ENCODE measurements around the gene SEMA4D.

Gene SEMA4D

DNA sequence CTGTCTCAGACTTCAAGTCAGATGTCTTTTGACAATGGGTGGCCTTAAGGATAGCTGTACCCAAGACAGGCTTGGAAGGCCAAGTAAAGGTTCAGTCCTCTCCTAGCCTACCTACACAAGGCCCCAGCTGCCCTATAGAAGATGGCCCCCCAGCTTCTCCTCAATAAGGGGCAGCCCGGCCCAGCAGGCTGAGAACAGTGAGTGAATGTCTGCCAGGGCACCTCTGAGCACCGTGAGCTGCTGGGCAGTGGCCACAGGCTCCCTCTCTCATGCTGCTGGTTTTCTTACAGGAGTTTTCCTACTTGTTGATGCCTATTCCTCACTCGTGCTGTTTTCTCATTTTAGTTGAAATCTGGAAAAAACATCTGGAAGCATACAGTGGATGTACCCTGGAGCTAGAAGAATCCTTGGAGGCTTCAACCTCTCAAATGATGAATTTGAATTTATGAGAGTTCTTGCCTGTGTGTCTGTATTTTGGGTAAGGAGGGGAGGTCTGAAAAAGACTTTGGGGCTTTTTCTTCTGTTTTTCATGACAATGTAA, 139.5 kb downstream of the SEMA4D start:
- Histone ChIP-seq H3K9me3 (ENCODE audit: control insufficient read depth, low read length) (no peaks in the 10 kb centered on the region), H3K27ac (ENCODE audit: low read depth, low read length, severe bottlenecking) (no peak overlapping the region), H3K36me3 (ENCODE audit: control insufficient read depth, insufficient read depth, low read length) (peaks cover 89% of the 10 kb centered on the region), H3K4me1 (ENCODE audit: control insufficient read depth, insufficient read depth, low read length, poor library complexity, severe bottlenecking) (no peaks in the 10 kb centered on the region), H3K4me3 (ENCODE audit: extremely low read depth, insufficient read depth, low read length, poor library complexity, severe bottlenecking) (no peak overlapping the region)
- WGBS, 2 experiments (ENCODE audit: insufficient coverage in 2 of 2) = 100% methylated on average over 3 of the region's 3 CpGs

DNA sequence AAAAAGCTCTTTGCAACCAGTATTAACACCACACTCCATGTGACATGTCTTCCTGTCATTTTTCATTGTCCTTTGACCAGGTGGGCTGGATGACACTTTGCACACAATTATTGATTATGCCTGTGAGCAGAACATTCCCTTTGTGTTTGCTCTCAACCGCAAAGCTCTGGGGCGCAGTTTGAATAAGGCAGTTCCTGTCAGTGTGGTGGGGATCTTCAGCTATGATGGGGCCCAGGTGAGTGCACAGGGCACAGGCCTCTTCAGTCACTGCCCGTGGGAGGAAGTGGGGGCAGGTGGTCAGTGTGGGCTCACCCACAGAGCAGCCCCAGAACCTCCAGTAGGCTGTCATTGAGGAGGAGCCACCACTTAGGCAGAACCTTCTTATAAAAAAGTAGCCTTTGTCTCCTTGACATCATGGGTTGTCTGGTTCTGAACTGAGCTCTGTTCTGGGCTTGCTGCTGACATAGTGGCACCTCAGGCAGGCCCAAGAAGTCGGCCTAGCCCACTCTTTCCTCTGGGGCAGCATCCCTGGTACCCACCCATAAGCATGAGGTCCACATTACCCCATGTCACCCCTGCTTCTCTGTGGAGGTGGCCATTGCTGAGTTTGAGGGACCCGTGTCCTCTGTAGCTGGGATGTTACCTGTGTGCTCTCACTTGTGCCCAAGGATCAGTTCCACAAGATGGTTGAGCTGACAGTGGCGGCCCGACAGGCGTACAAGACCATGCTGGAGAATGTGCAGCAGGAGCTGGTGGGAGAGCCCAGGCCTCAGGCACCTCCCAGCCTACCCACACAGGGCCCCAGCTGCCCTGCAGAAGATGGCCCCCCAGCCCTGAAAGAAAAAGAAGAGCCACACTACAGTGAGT, 140.3 kb downstream of the SEMA4D start:
- no peak overlapping the region for H3K4me3 ChIP-seq (ENCODE audit: extremely low read depth, insufficient read depth, low read length, poor library complexity, severe bottlenecking)
- no peaks in the 10 kb centered on the region for H3K4me1 ChIP-seq (ENCODE audit: control insufficient read depth, insufficient read depth, low read length, poor library complexity, severe bottlenecking)
- no peaks in the 10 kb centered on the region for H3K9me3 ChIP-seq (ENCODE audit: control insufficient read depth, low read length)
- peaks cover 97% of the 10 kb centered on the region for H3K36me3 ChIP-seq (ENCODE audit: control insufficient read depth, insufficient read depth, low read length)
- 94 to 97% methylated on average over 4 to 6 of the region's 8 CpGs for WGBS, 2 experiments (ENCODE audit: insufficient coverage in 2 of 2)
- no peak overlapping the region for H3K27ac ChIP-seq (ENCODE audit: low read depth, low read length, severe bottlenecking)

DNA sequence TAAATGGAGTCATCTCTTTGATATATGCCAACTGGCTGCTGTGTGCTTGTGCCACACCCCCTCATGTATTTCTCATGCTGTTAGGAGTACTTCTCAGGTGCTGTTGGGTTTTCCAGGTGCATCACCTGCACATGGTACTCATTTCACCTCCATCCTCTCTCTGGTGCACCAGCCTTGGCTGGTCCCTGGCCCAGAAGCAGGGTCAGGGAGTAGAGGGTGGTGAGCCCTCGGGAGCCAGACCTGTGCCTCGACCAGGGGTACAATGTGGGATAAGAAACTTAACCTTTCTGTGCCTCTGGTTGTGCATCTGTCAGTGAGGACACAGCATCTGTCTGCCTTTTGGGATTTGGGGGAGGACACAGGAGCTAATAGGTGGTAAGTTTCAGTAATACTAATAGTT, 141.1 kb downstream of the SEMA4D start:
- WGBS, 2 experiments (ENCODE audit: insufficient coverage in 2 of 2) = 100% methylated on average over 1 to 2 of the region's 2 CpGs
- Histone ChIP-seq H3K9me3 (ENCODE audit: control insufficient read depth, low read length) (no peaks in the 10 kb centered on the region), H3K4me3 (ENCODE audit: extremely low read depth, insufficient read depth, low read length, poor library complexity, severe bottlenecking) (no peak overlapping the region), H3K4me1 (ENCODE audit: control insufficient read depth, insufficient read depth, low read length, poor library complexity, severe bottlenecking) (no peaks in the 10 kb centered on the region), H3K36me3 (ENCODE audit: control insufficient read depth, insufficient read depth, low read length) (peaks cover 97% of the 10 kb centered on the region), H3K27ac (ENCODE audit: low read depth, low read length, severe bottlenecking) (no peak overlapping the region)

DNA sequence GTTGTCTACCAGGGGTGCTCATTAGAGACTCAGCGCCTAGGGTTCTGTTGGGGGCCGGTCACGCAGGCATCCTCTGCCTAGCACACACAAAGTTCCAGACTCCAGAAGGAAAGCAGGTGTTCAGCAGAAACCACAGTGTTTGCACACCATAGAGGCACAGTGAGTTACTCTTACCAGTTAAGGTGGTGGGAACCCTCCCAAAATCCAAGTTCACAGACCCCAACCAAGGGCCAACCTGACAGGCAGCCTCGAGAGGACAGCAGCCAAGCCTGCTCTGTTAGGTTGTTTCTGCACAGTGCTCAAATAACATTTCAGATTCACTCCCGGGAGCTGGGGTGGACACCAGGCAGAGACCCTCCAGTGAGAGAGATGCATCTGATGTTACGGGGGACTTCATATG, 143.4 kb downstream of the SEMA4D start:
- WGBS, 2 experiments (ENCODE audit: insufficient coverage in 2 of 2) = 96 to 100% methylated on average over 4 to 5 of the region's 6 CpGs
- H3K9me3 ChIP-seq (ENCODE audit: control insufficient read depth, low read length) = no peaks in the 10 kb centered on the region
- H3K27ac ChIP-seq (ENCODE audit: low read depth, low read length, severe bottlenecking) = no peak overlapping the region
- H3K4me1 ChIP-seq (ENCODE audit: control insufficient read depth, insufficient read depth, low read length, poor library complexity, severe bottlenecking) = no peaks in the 10 kb centered on the region
- no peak overlapping the region for H3K4me3 ChIP-seq (ENCODE audit: extremely low read depth, insufficient read depth, low read length, poor library complexity, severe bottlenecking)
- H3K36me3 ChIP-seq (ENCODE audit: control insufficient read depth, insufficient read depth, low read length) = peaks cover 97% of the 10 kb centered on the region

DNA sequence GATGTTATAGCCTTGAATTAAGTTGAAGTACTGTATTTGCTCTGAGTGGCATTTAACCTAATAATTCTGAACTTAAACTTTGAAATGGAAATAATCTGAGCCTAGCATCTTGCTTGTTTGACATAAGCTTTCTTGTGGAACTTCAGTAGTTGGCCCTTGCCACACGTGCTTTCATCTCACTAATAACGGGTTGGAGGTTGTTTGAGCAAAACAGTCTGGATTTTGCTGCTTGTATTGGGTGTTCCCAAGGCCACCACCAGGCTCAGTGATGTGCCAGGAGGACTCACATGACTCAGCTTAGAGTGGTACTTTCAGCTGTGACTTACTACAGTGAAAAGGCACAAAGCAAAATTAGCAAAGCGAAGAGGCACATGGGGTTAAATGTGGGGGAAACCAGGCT, 143.9 kb downstream of the SEMA4D start:
- Histone ChIP-seq H3K27ac (ENCODE audit: low read depth, low read length, severe bottlenecking) (no peak overlapping the region), H3K4me3 (ENCODE audit: extremely low read depth, insufficient read depth, low read length, poor library complexity, severe bottlenecking) (no peak overlapping the region), H3K36me3 (ENCODE audit: control insufficient read depth, insufficient read depth, low read length) (peaks cover 98% of the 10 kb centered on the region), H3K4me1 (ENCODE audit: control insufficient read depth, insufficient read depth, low read length, poor library complexity, severe bottlenecking) (no peaks in the 10 kb centered on the region), H3K9me3 (ENCODE audit: control insufficient read depth, low read length) (no peaks in the 10 kb centered on the region)
- WGBS, 2 experiments (ENCODE audit: insufficient coverage in 2 of 2) = 94 to 97% methylated on average over 3 of the region's 3 CpGs

DNA sequence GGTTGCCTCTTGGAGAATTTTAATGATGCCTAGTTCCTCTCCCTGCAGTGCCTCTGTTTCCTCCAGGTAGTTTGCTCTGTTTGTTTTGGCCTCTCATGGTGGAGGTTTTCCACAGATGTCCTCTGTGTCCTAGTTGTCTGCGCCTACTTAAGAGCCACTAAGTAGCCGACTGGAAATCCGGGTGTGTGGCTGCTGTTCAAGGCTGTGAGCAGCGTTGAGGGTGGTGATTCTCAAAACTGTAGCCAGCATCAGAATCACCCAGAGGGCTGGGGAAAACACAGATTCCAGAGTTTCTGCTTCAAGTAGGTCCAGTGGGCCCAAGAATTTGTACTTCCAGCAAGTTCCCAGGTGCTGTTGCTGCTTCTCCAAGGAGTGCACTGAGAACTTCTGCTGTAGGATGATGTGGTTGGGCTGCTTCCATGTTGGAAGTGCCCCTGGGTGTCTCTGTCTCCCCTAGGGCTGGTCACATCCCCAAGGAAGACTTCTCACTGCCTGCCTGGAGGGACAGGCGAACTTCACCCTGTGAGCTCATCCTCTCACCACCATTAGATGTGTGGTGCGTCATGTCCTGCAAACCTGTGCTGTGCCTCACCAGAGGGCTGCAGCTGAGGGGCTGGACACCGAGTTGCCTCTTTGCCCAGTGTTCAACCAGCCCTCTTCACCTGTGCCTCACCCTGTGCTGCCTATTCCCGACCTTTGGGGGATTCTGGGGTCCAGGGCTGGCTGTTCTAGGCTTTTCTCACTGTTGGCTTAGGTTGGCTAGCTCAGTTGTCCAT, 144.9 kb downstream of the SEMA4D start:
- peaks cover 98% of the 10 kb centered on the region for H3K36me3 ChIP-seq (ENCODE audit: control insufficient read depth, insufficient read depth, low read length)
- H3K4me3 ChIP-seq (ENCODE audit: extremely low read depth, insufficient read depth, low read length, poor library complexity, severe bottlenecking) = no peak overlapping the region
- no peaks in the 10 kb centered on the region for H3K4me1 ChIP-seq (ENCODE audit: control insufficient read depth, insufficient read depth, low read length, poor library complexity, severe bottlenecking)
- no peak overlapping the region for H3K27ac ChIP-seq (ENCODE audit: low read depth, low read length, severe bottlenecking)
- H3K9me3 ChIP-seq (ENCODE audit: control insufficient read depth, low read length) = no peaks in the 10 kb centered on the region
- 92 to 97% methylated on average over 7 to 8 of the region's 8 CpGs for WGBS, 2 experiments (ENCODE audit: insufficient coverage in 2 of 2)

DNA sequence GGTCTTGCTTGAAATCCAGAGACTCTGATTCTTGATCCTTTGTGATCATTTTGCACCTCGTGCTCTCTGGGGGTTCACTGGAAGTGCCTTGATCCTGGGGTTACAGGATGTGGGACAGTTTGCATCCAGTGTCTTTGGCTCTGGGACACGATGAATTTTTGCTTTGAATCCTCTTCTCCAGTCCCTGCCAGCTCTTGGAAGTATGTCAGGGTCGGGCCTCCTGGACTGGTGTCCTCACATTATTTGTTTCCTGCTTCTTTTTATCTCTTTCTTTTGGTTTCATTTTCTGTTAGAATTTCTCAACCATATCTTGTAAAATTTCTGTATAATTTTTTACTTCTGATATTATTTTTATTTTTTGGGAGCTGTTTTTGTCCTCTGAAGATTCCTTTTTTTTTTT, 145.5 kb downstream of the SEMA4D start:
- Histone ChIP-seq H3K4me3 (ENCODE audit: extremely low read depth, insufficient read depth, low read length, poor library complexity, severe bottlenecking) (no peak overlapping the region), H3K4me1 (ENCODE audit: control insufficient read depth, insufficient read depth, low read length, poor library complexity, severe bottlenecking) (no peaks in the 10 kb centered on the region), H3K9me3 (ENCODE audit: control insufficient read depth, low read length) (no peaks in the 10 kb centered on the region), H3K27ac (ENCODE audit: low read depth, low read length, severe bottlenecking) (no peak overlapping the region), H3K36me3 (ENCODE audit: control insufficient read depth, insufficient read depth, low read length) (peaks cover 98% of the 10 kb centered on the region)
- 81 to 93% methylated on average over 2 to 3 of the region's 3 CpGs for WGBS, 2 experiments (ENCODE audit: insufficient coverage in 2 of 2)

DNA sequence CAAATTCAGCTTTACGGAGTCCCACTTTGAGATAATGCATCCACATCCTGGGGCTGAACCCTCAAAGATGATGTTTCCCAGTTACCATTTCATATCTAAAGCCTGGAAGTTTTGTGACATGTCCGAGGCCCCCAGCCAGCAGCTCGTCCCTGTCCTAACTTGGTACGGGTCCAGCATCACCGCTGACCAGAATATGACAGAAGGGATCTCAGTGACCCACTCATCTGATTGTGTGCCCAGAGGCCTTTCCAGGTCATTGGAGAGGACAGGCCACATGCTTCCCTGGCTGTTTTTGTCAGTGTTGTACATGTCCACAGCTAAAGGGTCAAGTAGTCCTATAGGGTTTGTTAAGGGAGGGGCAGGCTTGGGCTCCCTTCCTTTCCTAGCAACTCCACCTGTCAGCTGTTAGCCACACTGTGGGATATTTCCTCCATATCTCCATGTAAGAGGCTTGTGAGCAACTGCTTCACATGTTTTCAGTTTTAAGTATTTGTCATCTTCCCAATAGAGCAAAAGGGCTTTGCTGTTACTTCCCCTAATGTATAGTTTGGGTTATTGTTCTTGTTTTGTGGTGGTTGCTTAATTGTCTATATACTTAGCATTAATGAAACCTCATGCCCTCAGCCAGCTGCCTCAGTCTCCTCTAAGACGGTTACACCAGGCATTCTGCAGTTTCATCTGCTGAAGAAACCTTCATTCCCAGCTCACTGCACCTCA, 146.2 kb downstream of the SEMA4D start:
- H3K27ac ChIP-seq (ENCODE audit: low read depth, low read length, severe bottlenecking) = no peak overlapping the region
- no peaks in the 10 kb centered on the region for H3K9me3 ChIP-seq (ENCODE audit: control insufficient read depth, low read length)
- 93 to 95% methylated on average over 5 of the region's 6 CpGs for WGBS, 2 experiments (ENCODE audit: insufficient coverage in 2 of 2)
- H3K4me3 ChIP-seq (ENCODE audit: extremely low read depth, insufficient read depth, low read length, poor library complexity, severe bottlenecking) = no peak overlapping the region
- peaks cover 98% of the 10 kb centered on the region for H3K36me3 ChIP-seq (ENCODE audit: control insufficient read depth, insufficient read depth, low read length)
- no peaks in the 10 kb centered on the region for H3K4me1 ChIP-seq (ENCODE audit: control insufficient read depth, insufficient read depth, low read length, poor library complexity, severe bottlenecking)

DNA sequence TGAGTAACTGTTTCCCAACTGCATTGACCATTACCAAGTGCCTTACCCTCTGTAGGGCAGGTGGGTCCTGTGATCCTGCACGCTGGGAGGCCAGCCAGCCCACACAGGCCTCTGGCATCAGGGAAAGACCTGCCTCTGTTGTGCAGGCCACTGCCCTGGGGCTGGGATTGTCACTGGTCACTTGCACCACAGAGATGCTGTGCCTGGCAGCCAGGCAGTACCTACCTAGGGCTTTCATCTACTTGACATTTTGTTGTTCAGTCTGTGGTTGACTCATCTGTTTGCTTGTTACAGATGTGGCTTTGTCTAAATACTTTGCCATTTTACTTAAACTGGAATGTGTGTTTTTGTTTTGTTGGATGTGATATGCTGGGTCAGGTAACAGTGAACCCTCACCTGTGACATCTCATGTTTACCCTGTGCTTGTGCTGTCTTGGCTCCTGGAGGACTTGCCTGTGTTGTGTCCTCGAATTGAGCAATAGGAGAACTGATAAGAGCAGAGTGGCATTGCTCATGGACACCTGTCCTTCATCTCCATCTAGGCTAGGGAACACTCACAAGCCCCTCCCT, 146.8 kb downstream of the SEMA4D start:
- Histone ChIP-seq H3K27ac (ENCODE audit: low read depth, low read length, severe bottlenecking) (no peak overlapping the region), H3K9me3 (ENCODE audit: control insufficient read depth, low read length) (no peaks in the 10 kb centered on the region), H3K4me3 (ENCODE audit: extremely low read depth, insufficient read depth, low read length, poor library complexity, severe bottlenecking) (no peak overlapping the region), H3K4me1 (ENCODE audit: control insufficient read depth, insufficient read depth, low read length, poor library complexity, severe bottlenecking) (no peaks in the 10 kb centered on the region), H3K36me3 (ENCODE audit: control insufficient read depth, insufficient read depth, low read length) (peaks cover 97% of the 10 kb centered on the region)
- WGBS, 2 experiments (ENCODE audit: insufficient coverage in 2 of 2) = 92 to 93% methylated on average over 2 of the region's 2 CpGs

DNA sequence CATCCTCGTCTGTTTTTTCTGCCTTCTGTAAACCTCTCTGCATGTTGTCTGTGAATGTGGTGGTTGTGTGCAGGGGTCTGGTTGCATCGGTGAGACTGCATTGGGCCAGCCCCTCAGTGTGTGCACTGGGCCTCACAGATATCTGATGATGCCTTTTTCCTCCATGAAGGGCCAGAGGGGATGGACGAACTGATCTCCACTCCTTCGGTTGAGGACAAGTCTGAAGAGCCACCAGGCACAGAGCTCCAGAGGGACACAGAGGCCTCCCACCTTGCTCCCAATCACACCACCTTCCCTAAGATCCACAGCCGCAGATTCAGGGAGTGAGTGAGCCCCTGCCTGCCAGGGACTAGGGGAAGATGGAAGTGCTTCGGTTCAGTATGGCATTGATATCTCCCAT, 148.3 kb downstream of the SEMA4D start:
- H3K27ac ChIP-seq (ENCODE audit: low read depth, low read length, severe bottlenecking) = no peak overlapping the region
- H3K4me3 ChIP-seq (ENCODE audit: extremely low read depth, insufficient read depth, low read length, poor library complexity, severe bottlenecking) = no peak overlapping the region
- peaks cover 96% of the 10 kb centered on the region for H3K36me3 ChIP-seq (ENCODE audit: control insufficient read depth, insufficient read depth, low read length)
- H3K9me3 ChIP-seq (ENCODE audit: control insufficient read depth, low read length) = no peaks in the 10 kb centered on the region
- H3K4me1 ChIP-seq (ENCODE audit: control insufficient read depth, insufficient read depth, low read length, poor library complexity, severe bottlenecking) = no peaks in the 10 kb centered on the region
- WGBS, 2 experiments (ENCODE audit: insufficient coverage in 2 of 2) = 92 to 95% methylated on average over 3 to 4 of the region's 6 CpGs

All from mesodermal cell (in vitro differentiated cells).